LHCN-M2 (cell line): Measurements from ENCODE around the gene ELN. TPM values are rescaled to one million over a fixed set of nuclear protein-coding genes. Genes with fewer than 3 reads are reported as not detected.

Experiments
- DNase-seq: peaks from one replicate; pipeline ENCODE4 v3.0.0-alpha.2; 2012; ENCODE audit warnings: low read depth
- total RNA-seq: library from RNA; depleted of rRNA; stranded (reverse); fragments of >200 nt; gene quantifications from 2 replicates; pipeline ENCODE4 v1.2.3, GENCODE V29; 2014; rRNA removed

Gene ELN
- total RNA-seq, 1 experiment from 2014 or later = 3.3 TPM

DNA sequence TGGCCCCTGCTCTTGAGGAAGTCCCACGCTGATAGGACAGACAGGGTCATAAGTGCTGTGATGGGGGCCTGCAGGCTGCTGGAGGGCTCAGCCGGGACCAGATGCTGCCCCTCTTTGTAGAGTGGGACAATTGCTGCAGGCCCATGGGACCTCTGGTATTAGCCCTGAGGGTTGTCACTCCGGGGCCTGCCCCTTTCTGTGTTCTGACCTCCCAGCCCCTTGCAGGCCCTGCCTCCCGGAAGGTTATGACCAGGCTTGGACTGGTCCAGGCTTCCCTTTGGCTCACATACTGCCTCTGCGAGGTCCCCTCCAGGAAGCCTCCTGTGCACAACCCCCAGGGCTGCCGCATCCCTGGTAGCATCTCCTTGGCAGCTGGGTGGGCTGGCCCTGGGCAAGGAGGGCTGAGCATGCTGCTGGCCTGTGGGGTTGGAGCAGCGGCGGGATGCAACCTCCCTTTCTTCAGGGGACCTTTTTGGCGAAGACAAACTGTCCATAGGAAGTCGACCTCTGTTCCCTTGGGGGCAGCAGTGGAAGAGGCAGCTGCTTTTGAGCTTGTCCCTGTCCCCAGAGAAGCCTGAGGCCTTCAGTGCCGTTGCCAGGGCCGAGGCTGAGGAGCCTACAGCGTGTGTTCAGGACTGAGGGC is 64.5 kb downstream of the ELN start:
- DNase-seq = no peak

GRCh38 chr7:74092964-74093471 is 65.0 kb downstream of the ELN start:
- no peak for DNase-seq

- DNase-seq = no peak
These were observed 65.8 kb downstream of the ELN start for GRCh38 chr7:74093671-74094223.

GRCh38 chr7:74094224-74095101 is 66.5 kb downstream of the ELN start:
- peak; percentile 99 for DNase-seq

DNA sequence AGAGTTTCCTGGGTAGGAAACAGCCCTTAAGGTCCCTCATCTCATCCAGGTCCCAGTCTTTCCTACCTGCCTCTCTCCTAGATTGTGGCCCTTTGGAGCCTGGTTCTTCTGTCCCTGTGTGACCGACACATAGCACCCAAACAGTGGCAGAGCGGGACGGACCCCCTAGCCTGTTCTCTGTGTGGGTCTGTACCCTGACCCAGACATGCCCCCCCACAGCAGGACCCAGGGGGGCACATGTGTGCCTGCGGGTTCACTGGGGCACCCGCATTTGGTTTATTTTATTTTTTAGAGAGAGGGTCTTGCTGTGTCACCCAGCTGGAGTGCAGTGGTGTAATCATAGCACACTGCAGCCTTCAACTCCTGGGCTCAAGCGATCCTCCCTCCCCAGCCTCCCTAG is 67.2 kb downstream of the ELN start:
- no peak for DNase-seq

GRCh38 chr7:74097937-74098614 is 70.1 kb downstream of the ELN start:
- peak; percentile 93 for DNase-seq

DNA sequence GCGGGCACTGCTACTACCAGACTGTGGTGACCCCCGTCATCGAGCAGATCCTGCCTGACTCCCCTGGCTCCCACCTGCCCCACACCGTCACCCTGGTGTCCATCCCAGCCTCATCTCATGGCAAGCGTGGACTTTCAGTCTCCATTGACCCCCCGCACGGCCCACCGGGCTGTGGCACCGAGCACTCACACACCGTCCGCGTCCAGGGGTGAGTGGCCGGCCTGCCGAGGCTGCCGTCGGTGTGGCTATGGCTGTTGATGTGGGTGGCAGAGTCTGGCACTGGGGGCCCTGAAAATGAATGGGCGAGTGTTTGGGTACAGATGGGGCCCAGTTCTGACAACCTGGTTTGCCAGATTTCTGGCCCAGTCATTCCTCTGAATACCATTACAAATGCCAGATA is 71.1 kb downstream of the ELN start:
- no peak for DNase-seq

DNA sequence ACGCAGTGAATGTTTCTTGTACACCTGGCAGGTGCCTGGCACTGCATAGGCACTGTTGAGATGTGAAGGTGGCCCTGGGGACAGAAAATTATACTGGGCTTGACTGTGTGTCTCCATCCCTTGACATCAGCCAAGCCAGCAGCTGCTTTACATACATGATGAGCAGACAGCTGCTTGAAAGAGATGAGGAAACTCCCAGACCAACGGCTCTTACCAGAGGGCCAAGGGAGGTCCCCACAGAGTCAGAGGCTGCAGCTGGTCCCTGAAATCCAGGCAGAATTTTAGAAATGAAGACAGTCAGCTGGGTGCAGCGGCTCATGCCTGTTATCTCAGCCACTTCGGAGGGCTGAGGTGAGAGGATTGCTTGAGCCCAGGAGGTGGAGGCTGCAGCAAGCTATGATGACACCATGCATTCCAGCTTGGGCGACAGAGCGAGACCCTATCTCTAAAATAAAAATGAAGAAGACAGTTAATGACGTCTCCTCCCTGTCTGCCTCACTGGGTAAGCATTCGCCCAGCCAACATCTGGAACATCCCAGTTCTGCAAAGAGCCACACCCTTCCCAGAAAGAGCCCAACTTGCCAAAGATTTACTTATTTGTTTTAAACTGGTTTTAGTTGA is 73.2 kb downstream of the ELN start:
- peak; percentile 94 for DNase-seq

GRCh38 chr7:74103219-74103772 is 75.3 kb downstream of the ELN start:
- no peak for DNase-seq

GRCh38 chr7:74104702-74105101 is 76.7 kb downstream of the ELN start:
- DNase-seq = peak; percentile 75

DNA sequence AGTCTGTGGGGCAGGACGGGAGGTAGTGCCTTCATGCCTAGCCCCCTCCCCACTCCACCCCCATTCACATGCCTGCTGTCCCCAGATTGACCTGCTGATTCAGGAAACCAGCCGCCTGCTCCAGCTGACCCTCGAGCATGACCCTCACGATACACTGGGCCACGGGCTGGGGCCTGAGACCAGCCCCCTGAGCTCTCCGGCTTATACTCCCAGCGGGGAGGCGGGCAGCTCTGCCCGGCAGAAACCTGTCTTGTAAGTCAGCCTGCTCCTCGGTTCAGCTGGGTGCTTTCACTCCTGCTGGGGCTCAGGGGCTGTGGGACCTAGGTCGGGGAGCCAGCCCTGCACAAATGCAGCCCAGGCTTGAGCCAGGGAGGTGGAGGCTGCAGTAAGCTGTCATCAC is 78.0 kb downstream of the ELN start:
- DNase-seq = no peak

GRCh38 chr7:74106846-74107245 is 78.9 kb downstream of the ELN start:
- no peak for DNase-seq

- no peak for DNase-seq
These were observed 87.4 kb downstream of the ELN start for GRCh38 chr7:74115326-74115725.

- DNase-seq = no peak
These were observed 88.4 kb downstream of the ELN start for GRCh38 chr7:74116356-74116755.

Other genes with a start within 250 kb of the ELN start
- 0.17 and 0.19 TPM in 2 replicates for gene CLDN4, start 197.2 kb upstream of the ELN start, total RNA-seq
- 3.2 and 5.7 TPM in 2 replicates for gene METTL27, start 185.7 kb upstream of the ELN start, total RNA-seq
- not detected in 2 replicates for gene TMEM270, start 167.0 kb upstream of the ELN start, total RNA-seq
- 103 and 121 TPM in 2 replicates for gene LIMK1, start 55.6 kb downstream of the ELN start, total RNA-seq
- gene EIF4H, start 146.2 kb downstream of the ELN start, total RNA-seq = 433 and 448 TPM in 2 replicates
- gene LAT2, start 181.8 kb downstream of the ELN start, total RNA-seq = 0.23 and 3.6 TPM in 2 replicates
- 85.3 and 99.9 TPM in 2 replicates for gene RFC2, start 226.2 kb downstream of the ELN start, total RNA-seq